Parathyroid adenoma (tissue), 2 donors: ENCODE measurements around the gene CC2D1A.

Experiments used
- H2AFZ ChIP-seq: fragments of 300-600 bp; sonication (generic); one replicate; pipeline ENCODE4 v1.7.0; 2017; ENCODE audit warnings: antibody characterized with exemption, mild to moderate bottlenecking
- H3K27ac ChIP-seq: fragments of 300-600 bp; sonication (generic); one replicate; pipeline ENCODE4 v1.7.0; 2017
- H3K27me3 ChIP-seq: fragments of 300-600 bp; sonication (generic); one replicate; pipeline ENCODE4 v1.7.0; 2017; ENCODE audit warnings: low read length; ENCODE audit not compliant: control insufficient read depth, insufficient read depth
- H3K36me3 ChIP-seq: fragments of 300-600 bp; sonication (generic); one replicate; pipeline ENCODE4 v1.7.0; 2017; ENCODE audit warnings: low read length; ENCODE audit not compliant: control insufficient read depth, insufficient read depth
- H3K4me1 ChIP-seq: fragments of 300-600 bp; sonication (generic); one replicate; pipeline ENCODE4 v1.7.0; 2017; ENCODE audit warnings: control low read depth
- H3K4me2 ChIP-seq: fragments of 300-600 bp; sonication (generic); one replicate; pipeline ENCODE4 v1.7.0; 2017; ENCODE audit warnings: low read length
- H3K4me3 ChIP-seq: fragments of 300-600 bp; sonication (generic); one replicate; pipeline ENCODE4 v1.7.0; 2017; ENCODE audit warnings: low read depth, low read length
- H3K79me2 ChIP-seq: fragments of 300-600 bp; sonication (generic); one replicate; pipeline ENCODE4 v1.7.0; 2017; ENCODE audit warnings: control low read depth
- H3K9ac ChIP-seq: fragments of 300-600 bp; sonication (generic); one replicate; pipeline ENCODE4 v1.7.0; 2017; ENCODE audit warnings: mild to moderate bottlenecking
- H3K9me3 ChIP-seq: fragments of 300-600 bp; sonication (generic); one replicate; pipeline ENCODE4 v1.7.0; 2017; ENCODE audit warnings: low read length; ENCODE audit not compliant: control insufficient read depth
- TF ChIP-seq, protein P1 (sequence below): fragments of 300-600 bp; sonication (generic); IDR thresholded peaks from one replicate; pipeline ENCODE4 v1.7.0; 2017; ENCODE audit warnings: antibody characterized with exemption, mild to moderate bottlenecking
- donor health status: primary hyperparathyroidism.

Gene CC2D1A

DNA sequence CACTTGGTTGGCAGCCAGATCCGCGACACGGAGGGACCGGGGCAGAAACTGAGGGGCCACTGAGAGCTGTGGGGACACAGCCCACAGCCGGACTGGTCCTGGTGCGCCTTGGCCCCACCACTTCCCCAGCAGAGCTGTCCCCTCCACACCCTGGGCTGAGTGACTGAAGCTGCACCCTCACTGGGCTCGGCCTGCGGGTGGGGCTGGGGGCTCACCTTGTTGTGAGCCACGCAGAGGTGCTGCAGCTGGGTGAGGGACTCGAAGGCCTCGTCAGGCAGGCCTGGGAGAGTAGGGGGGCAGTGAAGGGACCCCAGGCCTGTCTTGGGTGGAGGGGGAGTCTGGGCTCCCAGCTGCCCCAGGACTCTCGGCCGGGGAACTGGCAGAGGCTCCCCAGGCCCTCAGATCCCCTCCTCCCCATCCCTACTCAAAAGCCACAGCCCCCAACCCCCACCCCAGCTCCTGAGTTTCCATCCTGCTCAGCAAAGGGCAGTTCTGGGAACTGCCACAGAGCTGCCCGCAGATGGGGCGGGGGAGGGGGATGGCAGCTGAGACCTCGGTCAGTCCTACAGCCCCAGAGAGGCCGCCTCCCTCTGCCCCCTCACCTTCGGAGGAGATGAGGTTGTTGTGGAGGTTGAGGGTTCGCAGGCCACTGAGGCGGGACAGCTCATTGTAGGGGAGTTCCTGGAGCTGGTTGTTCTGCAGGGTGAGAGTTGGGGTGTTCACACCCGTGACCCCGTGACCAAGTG, 29.9 kb downstream of the CC2D1A start:
- Histone ChIP-seq H3K79me2 (no peaks in the 10 kb centered on the region), H3K9me3 (no peaks in the 10 kb centered on the region), H3K4me2 (no peak overlapping the region), H3K4me3 (no peak overlapping the region), H3K36me3 (no peaks in the 10 kb centered on the region), H2AFZ (no peak overlapping the region), H3K27ac (no peak overlapping the region), H3K27me3 (no peaks in the 10 kb centered on the region), H3K4me1 (no peaks in the 10 kb centered on the region), H3K9ac (no peak overlapping the region)
- TF ChIP-seq, protein P1, sequence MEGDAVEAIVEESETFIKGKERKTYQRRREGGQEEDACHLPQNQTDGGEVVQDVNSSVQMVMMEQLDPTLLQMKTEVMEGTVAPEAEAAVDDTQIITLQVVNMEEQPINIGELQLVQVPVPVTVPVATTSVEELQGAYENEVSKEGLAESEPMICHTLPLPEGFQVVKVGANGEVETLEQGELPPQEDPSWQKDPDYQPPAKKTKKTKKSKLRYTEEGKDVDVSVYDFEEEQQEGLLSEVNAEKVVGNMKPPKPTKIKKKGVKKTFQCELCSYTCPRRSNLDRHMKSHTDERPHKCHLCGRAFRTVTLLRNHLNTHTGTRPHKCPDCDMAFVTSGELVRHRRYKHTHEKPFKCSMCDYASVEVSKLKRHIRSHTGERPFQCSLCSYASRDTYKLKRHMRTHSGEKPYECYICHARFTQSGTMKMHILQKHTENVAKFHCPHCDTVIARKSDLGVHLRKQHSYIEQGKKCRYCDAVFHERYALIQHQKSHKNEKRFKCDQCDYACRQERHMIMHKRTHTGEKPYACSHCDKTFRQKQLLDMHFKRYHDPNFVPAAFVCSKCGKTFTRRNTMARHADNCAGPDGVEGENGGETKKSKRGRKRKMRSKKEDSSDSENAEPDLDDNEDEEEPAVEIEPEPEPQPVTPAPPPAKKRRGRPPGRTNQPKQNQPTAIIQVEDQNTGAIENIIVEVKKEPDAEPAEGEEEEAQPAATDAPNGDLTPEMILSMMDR: no peak

- Histone ChIP-seq H3K27me3 (no peaks in the 10 kb centered on the region), H3K4me1 (no peaks in the 10 kb centered on the region), H3K27ac (no peak overlapping the region)
Observed at GRCh38 chr19:13937479-13938300, 31.7 kb downstream of the CC2D1A start.

GRCh38 chr19:13938301-13939064, 32.5 kb downstream of the CC2D1A start, which contains the start of gene PODNL1:
Gene PODNL1, minus strand, starts transcription at chr19:13938417. Its CDS starts 236 bp downstream, at chr19:13938181.
- no peak within 1 kb of the TSS for H3K27ac ChIP-seq
- H3K79me2 ChIP-seq: no peaks in the 10 kb centered on the region
- TF ChIP-seq, protein P1: no peak
- H3K9ac ChIP-seq: no peak within 1 kb of the TSS
- peak within 1 kb of the TSS; percentile 17 for H2AFZ ChIP-seq
- H3K36me3 ChIP-seq: no peaks in the 10 kb centered on the region
- no peak within 1 kb of the TSS for H3K4me3 ChIP-seq
- no peaks in the 10 kb centered on the region for H3K9me3 ChIP-seq
- H3K4me2 ChIP-seq: no peak within 1 kb of the TSS
- H3K27me3 ChIP-seq: no peaks in the 10 kb centered on the region
- H3K4me1 ChIP-seq: no peaks in the 10 kb centered on the region

More at GRCh38 chr19:13937479-13938300, 31.7 kb downstream of the CC2D1A start:
- H3K4me3 ChIP-seq: no peak overlapping the region
- no peak overlapping the region for H3K9ac ChIP-seq
- peak overlapping the region; percentile 17 for H2AFZ ChIP-seq
- no peaks in the 10 kb centered on the region for H3K9me3 ChIP-seq
- no peaks in the 10 kb centered on the region for H3K36me3 ChIP-seq
- no peaks in the 10 kb centered on the region for H3K79me2 ChIP-seq
- H3K4me2 ChIP-seq: no peak overlapping the region
- TF ChIP-seq, protein P1: no peak

- TF ChIP-seq, protein P1: no peak
- no peak overlapping the region for H3K27ac ChIP-seq
Observed at GRCh38 chr19:13942023-13942684, 36.2 kb downstream of the CC2D1A start.

More at GRCh38 chr19:13942023-13942684, 36.2 kb downstream of the CC2D1A start:
- Histone ChIP-seq H3K36me3 (no peaks in the 10 kb centered on the region), H2AFZ (no peak overlapping the region), H3K27me3 (no peaks in the 10 kb centered on the region), H3K9me3 (no peaks in the 10 kb centered on the region), H3K4me1 (no peaks in the 10 kb centered on the region), H3K9ac (no peak overlapping the region), H3K4me3 (no peak overlapping the region), H3K79me2 (no peaks in the 10 kb centered on the region), H3K4me2 (no peak overlapping the region)
